ENCODE measurements around the gene C1RL.
"Not testable (repeated sequence)": the region's sequence is repeated elsewhere in the genome, so short reads cannot be mapped to it uniquely, and the experiment has no call there.

C1RL gene

GRCh38 chr12:7060353-7060954, 48.6 kb downstream of the C1RL start, which contains the start of gene C1S:
Gene C1S, plus strand, starts transcription at chr12:7060718. Its CDS starts 1,195 bp downstream, at chr12:7061913.
- no peak for DNase-seq

- no peak for DNase-seq
Measured at GRCh38 chr12:7059780-7060179, 49.2 kb downstream of the C1RL start.

GRCh38 chr12:7058850-7059395, 50.1 kb downstream of the C1RL start:
- DNase-seq = no peak

- no peak for DNase-seq
Measured at GRCh38 chr12:7058163-7058845, 50.7 kb downstream of the C1RL start.

GRCh38 chr12:7055736-7056135, 53.3 kb downstream of the C1RL start:
- DNase-seq = not testable (repeated sequence)

GRCh38 chr12:7054925-7055324, 54.1 kb downstream of the C1RL start:
- DNase-seq = no peak

- DNase-seq = not testable (repeated sequence)
Measured at GRCh38 chr12:7049973-7050372, 59.0 kb downstream of the C1RL start.

GRCh38 chr12:7049445-7049951, 59.5 kb downstream of the C1RL start:
- not testable (repeated sequence) for DNase-seq

- DNase-seq = no peak
Measured at GRCh38 chr12:7047306-7047705, 61.7 kb downstream of the C1RL start.

GRCh38 chr12:7046383-7047105, 62.5 kb downstream of the C1RL start:
- DNase-seq = no peak

- no peak for DNase-seq
Measured at GRCh38 chr12:7045913-7046312, 63.1 kb downstream of the C1RL start.

All from stimulated activated CD4-positive, alpha-beta T cell treated with anti-CD3 and anti-CD28 coated beads, Interleukin-4, amount 100 ng/mL, for 4 hours (primary cell).